Smooth muscle cell (in vitro differentiated cells): ENCODE measurements around the gene SLC22A23. TPM values are rescaled to one million over a fixed set of nuclear protein-coding genes. Genes with fewer than 3 reads are reported as not detected.

ENCODE experiments used
- DNase-seq: peaks from one replicate; lab custom pipeline; 2025; ENCODE audit not compliant: unreplicated experiment; lab: John Stamatoyannopoulos, UW
- H2AFZ ChIP-seq: fragments of 200-600 bp; sonication (generic); 2 replicates; pipeline ENCODE4 v1.6.0; 2016; ENCODE audit warnings: antibody characterized with exemption, low read depth, mild to moderate bottlenecking
- H3F3A ChIP-seq: fragments of 200-600 bp; sonication (generic); 2 replicates; pipeline ENCODE4 v1.6.0; 2017; ENCODE audit warnings: antibody characterized with exemption, low read depth
- H3K27ac ChIP-seq: fragments of 200-600 bp; sonication (generic); 2 replicates; pipeline ENCODE4 v1.5.1; 2016; ENCODE audit warnings: low read depth, mild to moderate bottlenecking
- H3K27me3 ChIP-seq: fragments of 200-600 bp; sonication (generic); 2 replicates; pipeline ENCODE4 v1.6.1; 2016; ENCODE audit warnings: low read depth, mild to moderate bottlenecking
- H3K36me3 ChIP-seq: fragments of 200-600 bp; sonication (generic); 2 replicates; pipeline ENCODE4 v1.5.1; 2016; ENCODE audit warnings: low read depth
- H3K4me1 ChIP-seq: fragments of 200-600 bp; sonication (generic); 2 replicates; pipeline ENCODE4 v1.5.1; 2016; ENCODE audit warnings: low read depth
- H3K4me2 ChIP-seq: fragments of 200-600 bp; sonication (generic); 2 replicates; pipeline ENCODE4 v1.6.0; 2016; ENCODE audit warnings: mild to moderate bottlenecking
- H3K4me3 ChIP-seq: fragments of 200-600 bp; sonication (generic); 2 replicates; pipeline ENCODE4 v1.5.1; 2016; ENCODE audit warnings: mild to moderate bottlenecking
- H3K79me2 ChIP-seq: fragments of 200-600 bp; sonication (generic); 2 replicates; pipeline ENCODE4 v1.6.0; 2016; ENCODE audit warnings: low read depth, mild to moderate bottlenecking
- H3K9ac ChIP-seq: fragments of 200-600 bp; sonication (generic); 2 replicates; pipeline ENCODE4 v1.6.0; 2016; ENCODE audit warnings: low read depth
- H3K9me3 ChIP-seq: fragments of 200-600 bp; sonication (generic); replicated peaks from 2 replicates; pipeline ENCODE4 v1.5.1; 2016; ENCODE audit warnings: low read depth
- H4K20me1 ChIP-seq: fragments of 200-600 bp; sonication (generic); 2 replicates; pipeline ENCODE4 v1.6.0; 2016; ENCODE audit warnings: low read depth
- WGBS: methylation state at CpG from one replicate; pipeline ENCODE4 v1.1.7; 2016; ENCODE audit warnings: low lambda C conversion rate; 5-methylcytosine and 5-hydroxymethylcytosine counted together
- polyA plus RNA-seq: library from polyadenylated mRNA; unstranded; fragments of >200 nt; fragmentation: Nextera tagmentation; extraction: Ambion mirVana; gene quantifications from 2 replicates; pipeline ENCODE4 v1.2.1, GENCODE V29; 2016
- total RNA-seq: library from RNA; depleted of rRNA; stranded (reverse); fragments of >200 nt; gene quantifications from 2 replicates; pipeline ENCODE4 v1.2.3, GENCODE V29; 2014
- TF ChIP-seq, protein P1 (sequence below): fragments of 200-600 bp; sonication (generic); IDR thresholded peaks from 2 replicates; pipeline ENCODE4 v1.5.1; 2017; ENCODE audit warnings: borderline replicate concordance, mild to moderate bottlenecking, antibody characterized with exemption; ENCODE audit not compliant: insufficient read depth, poor library complexity, severe bottlenecking

SLC22A23 gene
- total and polyA plus RNA-seq, 2 experiments from 2014 or later: 1.6 to 3.8 TPM

DNA sequence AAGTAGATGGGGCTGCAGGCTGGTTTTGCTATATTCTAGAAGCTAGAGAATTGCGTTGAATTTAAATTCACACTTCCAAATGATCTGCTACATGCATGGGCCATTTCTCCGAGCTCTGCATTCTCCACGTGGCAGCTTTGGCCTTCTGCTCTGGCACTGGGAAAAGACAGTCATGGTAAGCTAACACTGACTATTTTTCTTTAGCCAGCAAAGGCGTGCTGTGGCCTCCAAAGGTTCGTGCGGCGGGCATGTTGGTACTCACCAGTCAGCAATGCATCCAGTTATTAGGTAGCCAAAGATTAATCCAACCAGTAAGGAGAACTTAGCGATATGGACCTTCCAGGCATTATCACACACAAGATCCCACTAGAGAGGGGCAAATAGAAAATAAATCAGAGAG lies 41.4 kb downstream of the SLC22A23 start:
- TF ChIP-seq, protein P1, sequence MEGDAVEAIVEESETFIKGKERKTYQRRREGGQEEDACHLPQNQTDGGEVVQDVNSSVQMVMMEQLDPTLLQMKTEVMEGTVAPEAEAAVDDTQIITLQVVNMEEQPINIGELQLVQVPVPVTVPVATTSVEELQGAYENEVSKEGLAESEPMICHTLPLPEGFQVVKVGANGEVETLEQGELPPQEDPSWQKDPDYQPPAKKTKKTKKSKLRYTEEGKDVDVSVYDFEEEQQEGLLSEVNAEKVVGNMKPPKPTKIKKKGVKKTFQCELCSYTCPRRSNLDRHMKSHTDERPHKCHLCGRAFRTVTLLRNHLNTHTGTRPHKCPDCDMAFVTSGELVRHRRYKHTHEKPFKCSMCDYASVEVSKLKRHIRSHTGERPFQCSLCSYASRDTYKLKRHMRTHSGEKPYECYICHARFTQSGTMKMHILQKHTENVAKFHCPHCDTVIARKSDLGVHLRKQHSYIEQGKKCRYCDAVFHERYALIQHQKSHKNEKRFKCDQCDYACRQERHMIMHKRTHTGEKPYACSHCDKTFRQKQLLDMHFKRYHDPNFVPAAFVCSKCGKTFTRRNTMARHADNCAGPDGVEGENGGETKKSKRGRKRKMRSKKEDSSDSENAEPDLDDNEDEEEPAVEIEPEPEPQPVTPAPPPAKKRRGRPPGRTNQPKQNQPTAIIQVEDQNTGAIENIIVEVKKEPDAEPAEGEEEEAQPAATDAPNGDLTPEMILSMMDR: no peak
- H3K79me2 ChIP-seq: no peaks in the 10 kb centered on the region
- H3K9ac ChIP-seq: no peak overlapping the region
- no peak overlapping the region for H3K27ac ChIP-seq
- H3F3A ChIP-seq: no peaks in the 10 kb centered on the region
- H3K4me1 ChIP-seq: no peaks in the 10 kb centered on the region
- H3K27me3 ChIP-seq: no peaks in the 10 kb centered on the region
- H4K20me1 ChIP-seq: no peaks in the 10 kb centered on the region
- H3K36me3 ChIP-seq: no peaks in the 10 kb centered on the region
- no peak overlapping the region for H3K4me2 ChIP-seq
- 88% methylated on average over 8 of the region's 8 CpGs for whole genome bisulfite sequencing
- H3K9me3 ChIP-seq: no peaks in the 10 kb centered on the region
- no peak for DNase-seq
- H3K4me3 ChIP-seq: no peak overlapping the region
- no peak overlapping the region for H2AFZ ChIP-seq

DNA sequence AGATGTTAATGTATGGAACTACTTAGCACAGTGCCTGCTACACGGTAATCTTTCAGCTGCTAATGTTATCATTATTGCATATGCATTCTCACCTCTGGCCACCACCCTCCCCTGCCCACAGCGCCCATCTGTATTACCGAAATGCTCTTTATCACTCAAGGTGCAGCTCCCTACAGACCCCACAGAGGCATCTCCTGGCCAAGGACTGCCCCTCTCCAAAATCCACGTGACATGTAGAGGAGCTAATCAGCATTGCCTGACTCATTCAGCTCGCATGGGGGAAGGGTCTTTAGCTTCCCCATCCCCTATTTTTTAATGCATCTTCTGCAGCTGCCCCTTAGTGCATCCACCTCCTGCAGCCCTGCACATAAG lies 41.8 kb downstream of the SLC22A23 start:
- no peaks in the 10 kb centered on the region for H4K20me1 ChIP-seq
- H3K4me3 ChIP-seq: no peak overlapping the region
- H3K79me2 ChIP-seq: no peaks in the 10 kb centered on the region
- H3K36me3 ChIP-seq: no peaks in the 10 kb centered on the region
- no peak for DNase-seq
- peaks cover under 1% of the 10 kb centered on the region for H3K4me1 ChIP-seq
- H3K27ac ChIP-seq: no peak overlapping the region
- no peaks in the 10 kb centered on the region for H3F3A ChIP-seq
- 28% methylated on average over 5 of the region's 5 CpGs for WGBS
- H3K4me2 ChIP-seq: no peak overlapping the region
- no peak overlapping the region for H3K9ac ChIP-seq
- no peak overlapping the region for H2AFZ ChIP-seq
- TF ChIP-seq, protein P1: no peak
- H3K9me3 ChIP-seq: no peaks in the 10 kb centered on the region
- H3K27me3 ChIP-seq: no peaks in the 10 kb centered on the region

DNA sequence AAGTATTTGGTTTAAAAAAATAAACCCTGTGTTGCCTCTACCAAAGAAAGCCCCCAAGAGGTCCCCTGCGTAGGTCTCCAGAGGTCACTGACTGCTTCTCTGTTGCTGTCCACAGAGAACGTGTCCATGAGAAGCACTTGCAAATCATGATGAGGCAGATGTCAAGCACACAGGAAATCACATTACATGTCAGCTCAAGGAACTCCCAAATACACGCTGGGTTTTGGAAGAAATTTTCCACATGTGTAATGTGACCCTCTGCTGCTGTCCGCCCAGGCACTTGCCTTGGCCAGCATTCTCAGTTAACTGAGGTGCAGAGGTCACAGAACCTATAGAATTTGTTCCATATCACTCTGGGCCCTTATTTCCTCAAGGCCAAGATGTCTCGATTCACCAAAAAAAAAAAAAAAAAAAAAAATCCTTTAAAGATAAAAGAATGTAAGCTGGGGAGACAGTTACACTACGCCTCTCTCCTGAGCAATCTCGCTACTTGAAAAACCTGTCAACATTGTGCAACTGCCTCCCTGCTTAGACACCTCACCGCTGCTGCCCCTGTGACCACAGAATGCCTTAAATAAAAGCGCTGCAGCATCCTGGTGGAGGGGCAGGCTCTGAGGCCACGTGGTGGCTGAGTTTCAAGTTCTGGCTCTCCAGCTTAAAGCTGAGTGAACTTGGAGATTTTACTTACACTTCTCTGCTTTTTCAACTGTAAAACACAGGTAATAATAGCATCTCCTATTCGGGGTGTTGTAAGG lies 42.3 kb downstream of the SLC22A23 start:
- H3K9me3 ChIP-seq: no peaks in the 10 kb centered on the region
- H3F3A ChIP-seq: no peaks in the 10 kb centered on the region
- no peak overlapping the region for H3K4me2 ChIP-seq
- no peak overlapping the region for H2AFZ ChIP-seq
- no peaks in the 10 kb centered on the region for H3K36me3 ChIP-seq
- no peak for DNase-seq
- H3K4me1 ChIP-seq: peaks cover 7% of the 10 kb centered on the region
- H3K4me3 ChIP-seq: no peak overlapping the region
- TF ChIP-seq, protein P1: no peak
- H3K27me3 ChIP-seq: no peaks in the 10 kb centered on the region
- 48% methylated on average over 11 of the region's 11 CpGs for WGBS
- H3K27ac ChIP-seq: no peak overlapping the region
- H3K79me2 ChIP-seq: no peaks in the 10 kb centered on the region
- no peaks in the 10 kb centered on the region for H4K20me1 ChIP-seq
- H3K9ac ChIP-seq: no peak overlapping the region

DNA sequence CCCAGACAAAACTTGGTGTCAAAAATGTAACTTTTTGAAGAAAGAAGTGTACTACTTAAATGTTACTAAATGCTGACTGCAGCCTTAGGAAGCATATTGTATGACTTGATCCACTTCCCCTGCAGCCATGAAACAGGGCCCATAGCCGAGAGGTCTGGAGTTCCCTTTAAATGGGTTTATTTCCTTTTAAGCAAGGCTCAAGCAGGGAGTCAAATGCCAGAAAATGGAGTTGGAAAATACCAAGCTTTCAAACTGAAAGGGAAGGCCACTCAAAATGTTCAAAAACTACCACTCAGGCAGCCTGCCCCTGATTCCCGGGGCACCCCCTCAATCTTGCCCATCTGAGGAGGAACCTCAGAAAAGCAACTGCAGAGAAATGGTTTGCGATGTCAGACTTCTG lies 43.3 kb downstream of the SLC22A23 start:
- Histone ChIP-seq H3K36me3 (no peaks in the 10 kb centered on the region), H3K9ac (no peak overlapping the region), H3K27me3 (no peaks in the 10 kb centered on the region), H3K4me3 (no peak overlapping the region), H3F3A (no peaks in the 10 kb centered on the region), H3K9me3 (no peaks in the 10 kb centered on the region), H3K4me1 (peaks cover 8% of the 10 kb centered on the region), H4K20me1 (no peaks in the 10 kb centered on the region), H3K79me2 (no peaks in the 10 kb centered on the region), H2AFZ (no peak overlapping the region), H3K27ac (no peak overlapping the region), H3K4me2 (no peak overlapping the region)
- DNase-seq: no peak
- WGBS: 98% methylated on average over 3 of the region's 3 CpGs
- TF ChIP-seq, protein P1: no peak
